A549 (cell line): ENCODE results near the gene MAG. TPM values are rescaled to one million over a fixed set of nuclear protein-coding genes. Genes with fewer than 3 reads are reported as not detected.

Experiments
- ATAC-seq, 2 experiments: fragments of 200-7000 bp in 1 of 2; fragments of >200 bp in 1 of 2; cut with Nextera tagmentation in 1 of 2; cut with Tn5 transposase in 1 of 2; 3 replicates each; pipeline versions ENCODE4 v1.8.0 to v1.9.1; 2018 to 2020; ENCODE audit warnings: mild to moderate bottlenecking in 1 of 2, moderate library complexity in 1 of 2
- CTCF ChIA-PET: fragments of 300-600 bp; sonication (Branson Sonifier 250); formaldehyde crosslinking; extraction: SDS; loops from one replicate; lab custom pipeline; 2021; ENCODE audit warnings: antibody characterized with exemption, inconsistent platforms; lab: Yijun Ruan, JAX
- POLR2A ChIA-PET: fragments of 350-600 bp; formaldehyde crosslinking; extraction: SDS; loops from one replicate; lab custom pipeline; 2021; ENCODE audit warnings: antibody characterized with exemption, inconsistent platforms; lab: Yijun Ruan, JAX
- DNase-seq, 2 experiments: peaks; one replicate each; pipeline versions ENCODE4 v3.0.0 to v3.0.0-alpha.2; 2011 to 2016; ENCODE audit warnings: low read depth in 1 of 2, low spot score in 1 of 2
- FAIRE-seq: peaks from 2 replicates; lab custom pipeline; 2011; peaks lifted over from hg19 to GRCh38; lab: Jason Lieb, UNC
- H3K27ac ChIP-seq, 2 experiments: fragments of >200 bp; sonication (Bioruptor Twin); formaldehyde crosslinking; 3 replicates each; pipeline ENCODE4 v1.5.1; 2016 to 2017
- H3K4me1 ChIP-seq: fragments of >200 bp; sonication (Bioruptor Twin); formaldehyde crosslinking; 3 replicates; pipeline ENCODE4 v1.6.1; 2016
- H3K4me2 ChIP-seq: fragments of >200 bp; sonication (Bioruptor Twin); formaldehyde crosslinking; 3 replicates; pipeline ENCODE4 v1.6.1; 2016
- H3K4me3 ChIP-seq: fragments of >200 bp; sonication (Bioruptor Twin); formaldehyde crosslinking; 3 replicates; pipeline ENCODE4 v1.5.1; 2016
- H3K9me3 ChIP-seq: fragments of >200 bp; sonication (Bioruptor Twin); formaldehyde crosslinking; 3 replicates; pipeline ENCODE4 v1.6.1; 2016
- ATOH8 ChIP-seq: fragments of 250-450 bp; sonication (Bioruptor Pico); IDR thresholded peaks from 2 replicates; pipeline ENCODE4 v1.5.0; 2020; ENCODE audit warnings: low read depth, mild to moderate bottlenecking, moderate library complexity
- BCL3 ChIP-seq: fragments of >200 bp; sonication (Bioruptor Twin); formaldehyde crosslinking; IDR thresholded peaks from 3 replicates; pipeline ENCODE4 v1.6.1; 2016
- BHLHE40 ChIP-seq: IDR thresholded peaks from 2 replicates; pipeline ENCODE4 v1.6.1; 2012; ENCODE audit warnings: low read depth, low read length, inconsistent platforms
- CBX8 ChIP-seq: fragments of 200-600 bp; sonication (generic); IDR thresholded peaks from 2 replicates; pipeline ENCODE4 v1.6.1; 2016
- CHD2 ChIP-seq: fragments of 150-350 bp; IDR thresholded peaks from 2 replicates; pipeline ENCODE4 v1.6.1; 2014; ENCODE audit warnings: low read length; ENCODE audit not compliant: partially characterized antibody
- E2F6 ChIP-seq: IDR thresholded peaks from 2 replicates; pipeline ENCODE4 v1.6.1; 2012; ENCODE audit warnings: low read depth, borderline replicate concordance
- GATA3 ChIP-seq: IDR thresholded peaks from 2 replicates; pipeline ENCODE4 v1.6.1; 2012; ENCODE audit warnings: borderline replicate concordance
- HDAC2 ChIP-seq: fragments of 200-600 bp; sonication (generic); IDR thresholded peaks from 2 replicates; pipeline ENCODE4 v1.6.1; 2016
- HOXA7 ChIP-seq: fragments of 250-450 bp; sonication (Bioruptor Pico); IDR thresholded peaks from 2 replicates; pipeline ENCODE4 v1.5.0; 2020; ENCODE audit warnings: mild to moderate bottlenecking, moderate library complexity
- JUNB ChIP-seq: fragments of >200 bp; sonication (Bioruptor Twin); formaldehyde crosslinking; IDR thresholded peaks from 2 replicates; pipeline ENCODE4 v1.6.1; 2016
- MAFK ChIP-seq: fragments of 450-650 bp; IDR thresholded peaks from 2 replicates; pipeline ENCODE4 v1.6.1; 2014; ENCODE audit not compliant: partially characterized antibody
- MAX ChIP-seq: IDR thresholded peaks from 2 replicates; pipeline ENCODE4 v1.6.1; 2012
- RAD21 ChIP-seq, 2 experiments: fragments of >200 bp in 1 of 2; sonication (Bioruptor Twin) in 1 of 2; formaldehyde crosslinking in 1 of 2; IDR thresholded peaks in 1 of 2; conservative IDR thresholded peaks in 1 of 2; 2 replicates in 1 of 2; 3 replicates in 1 of 2; pipeline ENCODE4 v1.6.1; 2012 to 2018; ENCODE audit warnings: inconsistent platforms in 1 of 2
- RCOR1 ChIP-seq: fragments of 150-350 bp; IDR thresholded peaks from 2 replicates; pipeline ENCODE4 v1.6.1; 2014; ENCODE audit warnings: antibody characterized with exemption, low read length, low read depth
- TFCP2L1 ChIP-seq: fragments of 250-450 bp; sonication (Bioruptor Pico); IDR thresholded peaks from 2 replicates; pipeline ENCODE4 v1.5.0; 2021; ENCODE audit warnings: mild to moderate bottlenecking
- USF2 ChIP-seq: fragments of 450-650 bp; IDR thresholded peaks from 2 replicates; pipeline ENCODE4 v1.6.1; 2014; ENCODE audit warnings: antibody characterized with exemption
- WGBS: methylation state at CpG from one replicate; pipeline ENCODE4 v1.1.6; 2017; ENCODE audit errors: missing lambda C conversion rate; 5-methylcytosine and 5-hydroxymethylcytosine counted together
- polyA plus RNA-seq, 4 experiments: library from polyadenylated mRNA; depleted of rRNA in 3 of 4; stranded (reverse); fragments of >200 nt; fragmentation: RNase III in 1 of 4; extraction: RNeasy Plus Mini Kit Qiagen cat#74134 plus additional on column Dnase treatment in 1 of 4; gene quantifications; 2 replicates in 3 of 4; 3 replicates in 1 of 4; pipeline ENCODE4 v1.2.3, GENCODE V29; 2011 to 2017

MAG gene
- polyA plus RNA-seq, 2 of the 4 experiments (the other 2 are of a cell fraction): not detected

- TF ChIP-seq ATOH8 (CRISPR knock-in tag): no peak
- no peak for TF ChIP-seq E2F6
- TF ChIP-seq MAX: no peak
- TF ChIP-seq, all 56 proteins: peak for 0
Measured at GRCh38 chr19:35273686-35274259, 18.2 kb upstream of the MAG start (continued).

GRCh38 chr19:35274323-35274722, 17.6 kb upstream of the MAG start:
- WGBS: 89% methylated on average over 5 of the region's 5 CpGs
- POLR2A ChIA-PET: no interaction called here
- CTCF ChIA-PET: interaction anchor here (0.7 to 4.0 kb wide), 12 partner anchors 9 to 236 kb away, joined by 3 to 25 read pairs (median 3); no protein-coding TSS in a partner anchor

GRCh38 chr19:35276706-35277281, 15.2 kb upstream of the MAG start:
- ATAC-seq: no peak

More at GRCh38 chr19:35274323-35274722, 17.6 kb upstream of the MAG start:
- FAIRE-seq (no peak), DNase-seq (no peak), ATAC-seq (no peak)
- Histone ChIP-seq H3K27ac (no peak overlapping the region), H3K4me1 (peaks cover 7% of the 10 kb centered on the region), H3K4me3 (no peak overlapping the region), H3K4me2 (no peak overlapping the region), H3K9me3 (no peaks in the 10 kb centered on the region)
- TF ChIP-seq CBX8 (no peak), CHD2 (no peak), JUNB (no peak), TFCP2L1 (no peak), BCL3 (no peak), HDAC2 (no peak)

GRCh38 chr19:35278578-35279284, 13.2 kb upstream of the MAG start:
- 94% methylated on average over 45 of the region's 45 CpGs for WGBS
- FAIRE-seq: no peak
- TF ChIP-seq USF2 (no peak), RCOR1 (no peak), MAFK (no peak), HOXA7 (CRISPR knock-in tag) (no peak), GATA3 (no peak)
- TF ChIP-seq, all 56 proteins: peak for 0

More at GRCh38 chr19:35276706-35277281, 15.2 kb upstream of the MAG start:
- Histone ChIP-seq H3K4me2 (no peak overlapping the region), H3K27ac (no peak overlapping the region), H3K4me3 (no peak overlapping the region), H3K9me3 (no peaks in the 10 kb centered on the region), H3K4me1 (no peaks in the 10 kb centered on the region)
- TF ChIP-seq RAD21 (conservative IDR thresholded peaks at IDR 0.05 in 1 of 2, IDR thresholded peaks at IDR 0.05 in 1 of 2) (no peak), BHLHE40 (no peak)
- FAIRE-seq (no peak), DNase-seq (no peak)
- WGBS: 91% methylated on average over 26 of the region's 28 CpGs
- POLR2A ChIA-PET: no interaction called here
- CTCF ChIA-PET: interaction anchor here (0.6 to 10.6 kb wide), 5 partner anchors 8 to 162 kb away, joined by 3 to 97 read pairs (median 3); partner anchors contain the start of genes FFAR1 and USF2

More at GRCh38 chr19:35278578-35279284, 13.2 kb upstream of the MAG start:
- DNase-seq (no peak), ATAC-seq (no peak)
- ChIA-PET POLR2A (no interaction called here), CTCF (interaction anchor here (2.2 to 10.6 kb wide), 3 partner anchors 9 to 28 kb away, joined by 5 to 97 read pairs (median 17); partner anchors contain the start of gene USF2)
- Histone ChIP-seq H3K9me3 (no peaks in the 10 kb centered on the region), H3K4me2 (no peak overlapping the region), H3K4me3 (no peak overlapping the region), H3K27ac (no peak overlapping the region), H3K4me1 (no peaks in the 10 kb centered on the region)
